Kidney (tissue), 14 donors: ENCODE measurements around the gene KLK3. TPM values are rescaled to one million over a fixed set of nuclear protein-coding genes. Genes with fewer than 3 reads are reported as not detected.

Experiments
- DNase-seq, 5 donors: peaks; one replicate each; pipeline ENCODE4 v3.0.0-alpha.2; 2013 to 2020
- FAIRE-seq: peaks from 2 replicates; lab custom pipeline; 2012; peaks lifted over from hg19 to GRCh38; lab: Jason Lieb, UNC
- H3K27ac ChIP-seq, 2 donors: one replicate each; pipeline ENCODE4 v1.7.0; 2013; ENCODE audit warnings: low read depth in 2 of 2, low read length in 2 of 2, inconsistent platforms in 1 of 2
- H3K27me3 ChIP-seq: one replicate; pipeline ENCODE4 v1.7.1; 2013; ENCODE audit warnings: low read length, inconsistent platforms; ENCODE audit not compliant: control insufficient read depth, insufficient read depth
- H3K36me3 ChIP-seq, 3 donors: one replicate each; pipeline versions ENCODE4 v1.7.0 to v1.7.1; 2013; ENCODE audit warnings: low read length in 3 of 3, control low read depth in 1 of 3, inconsistent platforms in 1 of 3; ENCODE audit not compliant: insufficient read depth in 3 of 3, control insufficient read depth in 2 of 3
- H3K4me1 ChIP-seq, 3 donors: one replicate each; pipeline versions ENCODE4 v1.7.0 to v1.7.1; 2013; ENCODE audit warnings: low read length in 3 of 3, inconsistent platforms in 1 of 3, low read depth in 1 of 3; ENCODE audit not compliant: control insufficient read depth in 2 of 3, insufficient read depth in 2 of 3
- H3K4me3 ChIP-seq, 3 donors: one replicate each; pipeline versions ENCODE4 v1.7.0 to v1.8.1; 2013; ENCODE audit warnings: low read length in 3 of 3, control low read depth in 1 of 3, inconsistent platforms in 1 of 3
- H3K9ac ChIP-seq, 3 donors: one replicate each; pipeline versions ENCODE4 v1.7.0 to v1.7.1; 2013; ENCODE audit warnings: low read length in 3 of 3, control low read depth in 1 of 3, inconsistent platforms in 1 of 3
- H3K9me3 ChIP-seq, 3 donors: one replicate each; pipeline versions ENCODE4 v1.7.0 to v1.7.1; 2013; ENCODE audit warnings: low read length in 3 of 3, control low read depth in 1 of 3, inconsistent platforms in 1 of 3; ENCODE audit not compliant: control insufficient read depth in 2 of 3, insufficient read depth in 1 of 3
- CTCF ChIP-seq: IDR thresholded peaks from 3 replicates; pipeline ENCODE4 v1.5.1; 2012; ENCODE audit warnings: mild to moderate bottlenecking, moderate library complexity, borderline replicate concordance; ENCODE audit not compliant: insufficient read depth; ENCODE audit errors: extremely low read depth
- intact Hi-C: fragments of 100-400 bp; cut with DNase I; formaldehyde crosslinking; loops from one replicate; pipeline ENCODE4 v1.11.1; 2022
- polyA plus RNA-seq: library from polyadenylated mRNA; stranded (reverse); fragments of 350-450 nt; fragmentation: Illumina TruSeq; extraction: RNeasy Lipid Tissue Mini Kit (QIAGEN cat#74804); gene quantifications from one replicate; pipeline ENCODE4 v1.2.3, GENCODE V29; 2014; ENCODE audit warnings: low read depth, low replicate concordance; ENCODE audit not compliant: insufficient read depth
- total RNA-seq: library from RNA; stranded (reverse); fragmentation: NEBNext Ultra II Directional; extraction: Animal tissue kit (Norgen Biotek cat#: 25700); gene quantifications from one replicate; pipeline ENCODE4 v1.2.1, GENCODE V29; 2021
- donor health status: control.
- donor health status: control.
- donor health status: control.
- donor health status: control.
- donor health status: control.
- donor health status: DM: yes; HTN: yes; CAD: no.
- donor health status: Normal renal cell carcinoma (clear cell type).

KLK3 gene
- total and polyA plus RNA-seq, 2 donors from 2014 or later = 1.6 TPM; not detected in 1

- Histone ChIP-seq H3K9ac (peak overlapping the region in 1 of 3 donors; percentile 26), H3K4me3 (peak overlapping the region in 1 of 3 donors; percentile 63), H3K9me3 (no peaks in the 10 kb centered on the region), H3K4me1 (peaks cover 0 to 11% (median 0%) of the 10 kb centered on the region in 3 donors), H3K27ac (peak overlapping the region; percentile 43 to 84), H3K36me3 (no peaks in the 10 kb centered on the region), H3K27me3 (no peaks in the 10 kb centered on the region)
- FAIRE-seq (no peak), DNase-seq (no peak)
- TF ChIP-seq CTCF = no peak
- intact Hi-C loops = no loop called here
Measured at GRCh38 chr19:50836543-50837195, 18.0 kb upstream of the KLK3 start.

GRCh38 chr19:50837300-50837699 is 17.4 kb upstream of the KLK3 start:
- no peak for TF ChIP-seq CTCF
- Histone ChIP-seq H3K27ac (no peak overlapping the region), H3K4me3 (no peak overlapping the region), H3K27me3 (no peaks in the 10 kb centered on the region), H3K9ac (no peak overlapping the region), H3K9me3 (no peaks in the 10 kb centered on the region), H3K4me1 (peaks cover 0 to 11% (median 0%) of the 10 kb centered on the region in 3 donors), H3K36me3 (no peaks in the 10 kb centered on the region)
- FAIRE-seq = no peak
- peak in 1 of 5 donors; percentile 27 for DNase-seq
- intact Hi-C loops = no loop called here

GRCh38 chr19:50838239-50838638 is 16.5 kb upstream of the KLK3 start:
- FAIRE-seq (no peak), DNase-seq (no peak)
- H3K9ac ChIP-seq = no peak overlapping the region
- peaks cover 0 to 11% (median 0%) of the 10 kb centered on the region in 3 donors for H3K4me1 ChIP-seq
- TF ChIP-seq CTCF = no peak
- no peaks in the 10 kb centered on the region for H3K27me3 ChIP-seq
- intact Hi-C loops = no loop called here
- no peak overlapping the region for H3K4me3 ChIP-seq
- no peak overlapping the region for H3K27ac ChIP-seq
- no peaks in the 10 kb centered on the region for H3K36me3 ChIP-seq
- H3K9me3 ChIP-seq = no peaks in the 10 kb centered on the region
